Esophagus squamous epithelium (tissue), 4 donors: ENCODE measurements around the gene TP53I13.

ENCODE experiments used
- CTCF ChIP-seq, 6 experiments: fragments of 450-650 bp in 4 of 6; fragments of 200-600 bp in 2 of 6; sonication (generic) in 2 of 6; IDR thresholded peaks; one replicate each; pipeline ENCODE4 v1.5.1; 2016 to 2019; ENCODE audit warnings: antibody characterized with exemption in 6 of 6, mild to moderate bottlenecking in 4 of 6, moderate library complexity in 4 of 6
- POLR2A ChIP-seq, 4 donors: fragments of 450-650 bp; IDR thresholded peaks; one replicate each; pipeline ENCODE4 v1.6.1; 2017; ENCODE audit warnings: antibody characterized with exemption in 4 of 4, mild to moderate bottlenecking in 4 of 4, moderate library complexity in 3 of 4

GRCh38 chr17:29595943-29596774 is 27.7 kb downstream of the TP53I13 start:
- TF ChIP-seq POLR2A (IDR thresholded peaks at IDR 0.05) (no peak), CTCF (IDR thresholded peaks at IDR 0.05) (no peak)
